SU-DHL-6 (cell line): ENCODE data around the gene PCP2.

Experiments used
- H2AFZ ChIP-seq: fragments of 200-600 bp; sonication (generic); 2 replicates; pipeline ENCODE4 v1.6.1; 2014; ENCODE audit warnings: low read depth, mild to moderate bottlenecking, moderate library complexity, mixed read lengths, antibody characterized with exemption, low read length; ENCODE audit not compliant: severe bottlenecking
- H3F3A ChIP-seq: fragments of 200-600 bp; shearing (Covaris generic); 2 replicates; pipeline ENCODE4 v1.6.0; 2016; ENCODE audit warnings: antibody characterized with exemption, mild to moderate bottlenecking; ENCODE audit not compliant: insufficient read depth
- H3K27ac ChIP-seq: fragments of 200-600 bp; sonication (generic); 2 replicates; pipeline ENCODE4 v1.5.1; 2016; ENCODE audit warnings: low read depth, mild to moderate bottlenecking, low read length, moderate library complexity, mixed read lengths
- H3K27me3 ChIP-seq: fragments of 200-600 bp; sonication (generic), shearing (Covaris generic); 2 replicates; pipeline ENCODE4 v1.6.0; 2014; ENCODE audit warnings: mild to moderate bottlenecking, low read length
- H3K36me3 ChIP-seq: fragments of 200-600 bp; sonication (generic); 2 replicates; pipeline ENCODE4 v1.6.1; 2014; ENCODE audit warnings: mild to moderate bottlenecking, low read length, mixed read lengths
- H3K4me2 ChIP-seq: fragments of 300-600, 200-600 bp; shearing (Covaris generic), sonication (generic); 2 replicates; pipeline ENCODE4 v1.6.0; 2014; ENCODE audit warnings: low read length, low read depth, mild to moderate bottlenecking; ENCODE audit not compliant: poor library complexity, severe bottlenecking
- H3K4me3 ChIP-seq: fragments of 200-600 bp; sonication (generic); 2 replicates; pipeline ENCODE4 v1.5.1; 2014; ENCODE audit warnings: antibody characterized with exemption, low read length, mild to moderate bottlenecking, mixed read lengths; ENCODE audit not compliant: insufficient read depth, poor library complexity, severe bottlenecking
- H3K79me2 ChIP-seq: fragments of 200-600 bp; sonication (generic); 2 replicates; pipeline ENCODE4 v1.6.1; 2014; ENCODE audit warnings: mild to moderate bottlenecking, low read length, moderate library complexity; ENCODE audit not compliant: insufficient read depth
- H3K9ac ChIP-seq: fragments of 200-600 bp; sonication (generic); 2 replicates; pipeline ENCODE4 v1.7.0; 2014; ENCODE audit warnings: mild to moderate bottlenecking, low read length
- H3K9me2 ChIP-seq: fragments of 200-600 bp; sonication (generic); replicated peaks from 2 replicates; pipeline ENCODE4 v1.6.1; 2014; ENCODE audit warnings: low read length; ENCODE audit not compliant: insufficient read depth
- H3K9me3 ChIP-seq: fragments of 200-600 bp; sonication (generic); 2 replicates; pipeline ENCODE4 v1.6.1; 2014; ENCODE audit warnings: low read length, mixed read lengths; ENCODE audit not compliant: insufficient read depth
- H4K20me1 ChIP-seq: fragments of 200-600 bp; sonication (generic); 2 replicates; pipeline ENCODE4 v1.6.1; 2014; ENCODE audit warnings: low read depth, mild to moderate bottlenecking, antibody characterized with exemption, low read length, moderate library complexity, mixed read lengths
- CTCF ChIP-seq: fragments of 200-600 bp; sonication (generic); IDR thresholded peaks from one replicate; pipeline ENCODE4 v1.5.1; 2017; ENCODE audit warnings: antibody characterized with exemption, mild to moderate bottlenecking, low read length, moderate library complexity; ENCODE audit not compliant: insufficient read depth, poor library complexity, severe bottlenecking
- EZH2phosphoT487 ChIP-seq: fragments of 200-600 bp; sonication (generic), shearing (Covaris generic); conservative IDR thresholded peaks from 2 replicates; pipeline ENCODE4 v1.6.1; 2018; ENCODE audit warnings: mild to moderate bottlenecking, antibody characterized with exemption, low read length, moderate library complexity, mixed read lengths

The PCP2 gene

GRCh38 chr19:7618348-7618747 is 15.2 kb downstream of the PCP2 start:
- Histone ChIP-seq H3F3A (no peaks in the 10 kb centered on the region), H3K36me3 (no peaks in the 10 kb centered on the region), H3K9me2 (no peaks in the 10 kb centered on the region), H3K4me2 (no peak overlapping the region), H3K9me3 (no peaks in the 10 kb centered on the region), H3K27ac (no peak overlapping the region), H3K79me2 (no peaks in the 10 kb centered on the region), H3K27me3 (no peaks in the 10 kb centered on the region), H2AFZ (no peak overlapping the region), H3K4me3 (no peak overlapping the region), H3K9ac (no peak overlapping the region), H4K20me1 (no peaks in the 10 kb centered on the region)
- TF ChIP-seq EZH2phosphoT487 (no peak), CTCF (no peak)

- no peaks in the 10 kb centered on the region for H3F3A ChIP-seq
- no peak overlapping the region for H3K9ac ChIP-seq
- H3K9me2 ChIP-seq, result no peaks in the 10 kb centered on the region
- H4K20me1 ChIP-seq, result no peaks in the 10 kb centered on the region
- no peak overlapping the region for H2AFZ ChIP-seq
- no peak overlapping the region for H3K4me3 ChIP-seq
- no peaks in the 10 kb centered on the region for H3K27me3 ChIP-seq
- H3K9me3 ChIP-seq, result no peaks in the 10 kb centered on the region
- no peak overlapping the region for H3K4me2 ChIP-seq
- H3K79me2 ChIP-seq, result no peaks in the 10 kb centered on the region
- TF ChIP-seq CTCF (no peak), EZH2phosphoT487 (no peak)
- no peak overlapping the region for H3K27ac ChIP-seq
- no peaks in the 10 kb centered on the region for H3K36me3 ChIP-seq
These were observed 15.8 kb downstream of the PCP2 start for GRCh38 chr19:7617735-7618134.

- Histone ChIP-seq H2AFZ (no peak overlapping the region), H3K27ac (no peak overlapping the region), H3K36me3 (no peaks in the 10 kb centered on the region), H3F3A (no peaks in the 10 kb centered on the region), H3K9me2 (no peaks in the 10 kb centered on the region), H3K9me3 (no peaks in the 10 kb centered on the region), H3K4me2 (no peak overlapping the region), H3K79me2 (no peaks in the 10 kb centered on the region), H3K4me3 (no peak overlapping the region), H3K9ac (no peak overlapping the region), H3K27me3 (no peaks in the 10 kb centered on the region), H4K20me1 (no peaks in the 10 kb centered on the region)
- TF ChIP-seq CTCF, result no peak
These were observed 16.3 kb downstream of the PCP2 start for GRCh38 chr19:7617172-7617571.
